Measurements from ENCODE around the gene GATD1.

The GATD1 gene

GRCh38 chr11:823441-824291, 46.4 kb upstream of the GATD1 start:
- H3K4me3 ChIP-seq (ENCODE audit: low read depth, low read length), result no peak overlapping the region
- DNase-seq (ENCODE audit: low read depth), result no peak
- no peak for TF ChIP-seq CTCF (IDR thresholded peaks at IDR 0.05; ENCODE audit: insufficient read depth, low read depth, low read length, missing control alignments)

- no peak for DNase-seq (ENCODE audit: low read depth)
- H3K4me3 ChIP-seq (ENCODE audit: low read depth, low read length), result no peak overlapping the region
Measured at GRCh38 chr11:821512-822371, 44.5 kb upstream of the GATD1 start.

GRCh38 chr11:820655-821511, 43.6 kb upstream of the GATD1 start:
- no peak for TF ChIP-seq CTCF (IDR thresholded peaks at IDR 0.05; ENCODE audit: insufficient read depth, low read depth, low read length, missing control alignments)
- no peak for DNase-seq (ENCODE audit: low read depth)
- peak overlapping the region; percentile 65 for H3K4me3 ChIP-seq (ENCODE audit: low read depth, low read length)

More at GRCh38 chr11:821512-822371, 44.5 kb upstream of the GATD1 start:
- TF ChIP-seq CTCF (IDR thresholded peaks at IDR 0.05; ENCODE audit: insufficient read depth, low read depth, low read length, missing control alignments), result no peak

- no peak for TF ChIP-seq CTCF (IDR thresholded peaks at IDR 0.05; ENCODE audit: insufficient read depth, low read depth, low read length, missing control alignments)
- H3K4me3 ChIP-seq (ENCODE audit: low read depth, low read length), result peak overlapping the region; percentile 65
- peak; percentile 96 for DNase-seq (ENCODE audit: low read depth)
Measured at GRCh38 chr11:819943-820649, 42.8 kb upstream of the GATD1 start.

GRCh38 chr11:819129-819931, 42.0 kb upstream of the GATD1 start:
- peak overlapping the region; percentile 65 for H3K4me3 ChIP-seq (ENCODE audit: low read depth, low read length)
- DNase-seq (ENCODE audit: low read depth), result peak; percentile 94
- no peak for TF ChIP-seq CTCF (IDR thresholded peaks at IDR 0.05; ENCODE audit: insufficient read depth, low read depth, low read length, missing control alignments)
